ENCODE data around the gene ZKSCAN2. TPM values are rescaled to one million over a fixed set of nuclear protein-coding genes. Genes with fewer than 3 reads are reported as not detected.
A peak's percentile ranks its signal among the peaks of the same experiment; 100 is the strongest.

ZKSCAN2 gene
- total RNA-seq, 2 experiments from 2014 or later = 3.2 to 3.9 TPM

- no peaks in the 10 kb centered on the region for H3K4me1 Mint-ChIP-seq
- H3K27me3 Mint-ChIP-seq = no peaks in the 10 kb centered on the region
- H3K9me3 Mint-ChIP-seq (ENCODE audit: low read depth) = no peaks in the 10 kb centered on the region
- H3K27ac Mint-ChIP-seq = no peak overlapping the region
- DNase-seq (no peak), ATAC-seq (no peak)
- H3K36me3 Mint-ChIP-seq = no peaks in the 10 kb centered on the region
- H3K4me3 Mint-ChIP-seq = no peak overlapping the region
- CTCF ChIA-PET = interaction anchor here (1.5 kb wide), 1 partner anchor 166 kb away, joined by 3 read pairs; no protein-coding TSS in a partner anchor
Observed at GRCh38 chr16:25217112-25217511, 40.5 kb downstream of the ZKSCAN2 start.

- Mint-ChIP-seq H3K4me1 (peaks cover 3% of the 10 kb centered on the region), H3K4me3 (no peak overlapping the region), H3K9me3 (ENCODE audit: low read depth) (no peaks in the 10 kb centered on the region), H3K27me3 (no peaks in the 10 kb centered on the region), H3K36me3 (no peaks in the 10 kb centered on the region), H3K27ac (no peak overlapping the region)
- DNase-seq (no peak), ATAC-seq (no peak)
- CTCF ChIA-PET = interaction anchor here (1.1 to 1.8 kb wide), 2 partner anchors 9 to 11 kb away, joined by 3 to 10 read pairs; no protein-coding TSS in a partner anchor
Observed at GRCh38 chr16:25213709-25214397, 43.8 kb downstream of the ZKSCAN2 start.

DNA sequence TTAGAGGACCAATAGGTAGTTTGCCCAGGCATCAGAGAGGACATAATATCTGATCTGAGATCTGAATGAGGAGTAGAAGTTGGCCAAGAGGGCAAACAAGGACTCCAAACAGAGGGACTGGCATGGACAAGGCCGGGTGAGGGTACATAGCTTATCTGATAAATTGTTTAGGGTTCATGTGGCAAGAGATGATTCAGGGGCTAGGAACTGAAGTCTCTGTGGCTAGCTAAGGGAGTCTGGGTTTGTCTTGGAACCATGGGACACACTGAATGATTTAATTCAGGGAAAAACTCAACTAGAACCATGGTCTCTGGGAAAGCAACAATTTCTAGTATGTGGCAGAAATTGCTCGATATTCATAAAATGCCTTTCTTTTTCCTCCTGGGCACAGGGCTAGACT lies 45.0 kb downstream of the ZKSCAN2 start:
- Mint-ChIP-seq H3K4me1 (peaks cover 3% of the 10 kb centered on the region), H3K4me3 (no peak overlapping the region), H3K27me3 (no peaks in the 10 kb centered on the region), H3K27ac (no peak overlapping the region), H3K36me3 (no peaks in the 10 kb centered on the region), H3K9me3 (ENCODE audit: low read depth) (no peaks in the 10 kb centered on the region)
- DNase-seq = no peak
- ATAC-seq = no peak
- CTCF ChIA-PET = no interaction called here

GRCh38 chr16:25210758-25211157 lies 46.9 kb downstream of the ZKSCAN2 start:
- Mint-ChIP-seq H3K4me3 (no peak overlapping the region), H3K36me3 (no peaks in the 10 kb centered on the region), H3K4me1 (peaks cover 3% of the 10 kb centered on the region), H3K27me3 (no peaks in the 10 kb centered on the region), H3K27ac (no peak overlapping the region), H3K9me3 (ENCODE audit: low read depth) (no peaks in the 10 kb centered on the region)
- CTCF ChIA-PET = interaction anchor here (1.0 to 1.1 kb wide), 3 partner anchors 15 to 84 kb away, joined by 3 to 5 read pairs (median 4); no protein-coding TSS in a partner anchor
- ATAC-seq = peak; percentile 27
- DNase-seq = peak; percentile 41

- Mint-ChIP-seq H3K27me3 (no peaks in the 10 kb centered on the region), H3K4me1 (no peaks in the 10 kb centered on the region), H3K4me3 (no peak overlapping the region), H3K27ac (no peak overlapping the region), H3K36me3 (no peaks in the 10 kb centered on the region), H3K9me3 (ENCODE audit: low read depth) (no peaks in the 10 kb centered on the region)
- ATAC-seq (no peak), DNase-seq (no peak)
- CTCF ChIA-PET = no interaction called here
Observed at GRCh38 chr16:25199457-25199856, 58.2 kb downstream of the ZKSCAN2 start.

DNA sequence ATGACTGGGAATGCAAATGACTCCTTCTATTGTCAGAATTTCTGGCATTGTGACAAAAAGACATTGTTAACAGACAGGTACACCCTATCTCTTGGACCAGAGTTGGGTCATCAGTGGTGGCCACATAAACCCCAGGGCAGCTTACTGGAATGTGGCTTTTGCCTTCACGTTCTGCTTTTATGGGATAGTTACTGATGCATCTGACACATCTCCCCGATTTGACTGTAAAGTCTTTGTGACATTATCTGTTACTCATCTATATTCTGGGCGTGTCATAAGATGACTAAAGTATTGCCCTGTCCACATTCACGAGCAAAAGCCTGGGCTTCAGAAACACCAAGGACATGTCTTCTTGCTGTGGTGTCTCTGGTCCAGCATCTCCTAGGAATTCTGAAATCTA lies 59.6 kb downstream of the ZKSCAN2 start:
- no peak for ATAC-seq
- DNase-seq = no peak
- Mint-ChIP-seq H3K36me3 (no peaks in the 10 kb centered on the region), H3K27ac (no peak overlapping the region), H3K9me3 (ENCODE audit: low read depth) (no peaks in the 10 kb centered on the region), H3K27me3 (no peaks in the 10 kb centered on the region), H3K4me1 (no peaks in the 10 kb centered on the region), H3K4me3 (no peak overlapping the region)
- CTCF ChIA-PET = no interaction called here

DNA sequence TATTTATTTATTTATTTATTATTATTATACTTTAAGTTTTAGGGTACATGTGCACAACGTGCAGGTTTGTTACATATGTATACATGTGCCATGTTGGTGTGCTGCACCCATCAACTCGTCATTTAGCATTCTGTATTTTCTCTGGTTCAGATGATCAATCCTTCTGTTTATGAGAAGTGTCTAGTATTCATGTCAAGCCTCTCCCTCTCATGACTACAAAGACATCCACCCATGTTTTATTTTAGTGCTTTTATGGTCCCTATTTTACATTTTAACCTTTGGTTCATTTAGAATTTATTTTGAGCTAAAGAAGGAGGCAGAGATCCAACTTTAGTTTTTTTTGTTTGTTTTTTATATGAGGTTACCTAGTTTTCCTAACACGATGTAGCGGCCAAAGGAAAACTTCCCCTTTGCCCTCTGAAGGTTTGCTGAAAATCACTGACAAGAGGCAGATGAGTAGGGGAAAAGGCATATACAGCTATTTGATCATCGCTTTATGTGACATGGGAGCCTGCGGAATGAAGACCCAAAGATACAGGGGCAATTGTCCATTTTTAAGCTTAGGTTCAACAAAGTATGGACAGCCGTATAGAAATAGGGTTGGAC lies 63.3 kb downstream of the ZKSCAN2 start:
- Mint-ChIP-seq H3K27ac (no peak overlapping the region), H3K4me1 (no peaks in the 10 kb centered on the region), H3K4me3 (no peak overlapping the region), H3K36me3 (no peaks in the 10 kb centered on the region), H3K9me3 (ENCODE audit: low read depth) (no peaks in the 10 kb centered on the region), H3K27me3 (no peaks in the 10 kb centered on the region)
- DNase-seq = no peak
- CTCF ChIA-PET = no interaction called here
- no peak for ATAC-seq

DNA sequence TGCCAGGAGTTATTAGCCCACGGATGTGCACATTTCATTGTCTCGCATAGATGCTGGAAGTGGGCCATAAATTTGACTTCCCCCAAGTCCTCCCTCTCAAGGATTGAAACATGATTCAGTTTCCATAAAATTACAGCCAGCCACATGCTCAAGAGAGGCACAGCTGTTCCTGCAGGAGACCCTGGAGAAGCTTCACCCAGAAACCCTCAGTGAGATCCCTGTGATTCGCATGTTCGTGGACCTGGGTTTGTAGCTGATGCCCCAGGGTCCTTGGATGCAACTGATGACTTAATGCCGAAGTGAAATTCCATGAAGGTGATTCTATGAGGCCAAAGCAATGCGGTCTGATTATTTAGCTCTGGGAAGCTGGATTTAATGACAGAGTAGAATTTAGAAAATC lies 65.5 kb downstream of the ZKSCAN2 start:
- CTCF ChIA-PET = no interaction called here
- no peaks in the 10 kb centered on the region for H3K36me3 Mint-ChIP-seq
- H3K4me1 Mint-ChIP-seq = no peaks in the 10 kb centered on the region
- H3K9me3 Mint-ChIP-seq (ENCODE audit: low read depth) = no peaks in the 10 kb centered on the region
- DNase-seq = no peak
- ATAC-seq = no peak
- no peaks in the 10 kb centered on the region for H3K27me3 Mint-ChIP-seq
- no peak overlapping the region for H3K4me3 Mint-ChIP-seq
- H3K27ac Mint-ChIP-seq = no peak overlapping the region

DNA sequence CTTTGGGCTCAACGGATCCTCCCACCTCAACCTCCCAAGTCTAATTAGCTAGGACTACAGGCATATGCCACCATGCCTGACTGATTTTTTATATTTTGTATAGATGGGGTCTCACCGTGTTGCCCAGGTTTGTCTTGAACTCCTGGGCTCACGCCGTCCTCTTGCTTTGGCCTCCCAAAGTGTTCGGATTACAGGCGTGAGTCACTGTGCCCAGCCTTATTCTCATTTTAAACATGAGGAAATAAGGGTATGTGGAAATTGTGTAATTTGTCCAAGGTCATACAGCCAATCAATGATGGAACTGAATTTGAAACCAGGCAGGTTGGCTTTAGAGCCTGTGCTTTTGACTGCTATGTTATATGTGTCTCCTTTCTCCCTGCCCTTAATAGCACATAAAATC lies 68.3 kb downstream of the ZKSCAN2 start:
- H3K36me3 Mint-ChIP-seq = no peaks in the 10 kb centered on the region
- ATAC-seq (no peak), DNase-seq (no peak)
- CTCF ChIA-PET = no interaction called here
- no peak overlapping the region for H3K4me3 Mint-ChIP-seq
- no peaks in the 10 kb centered on the region for H3K4me1 Mint-ChIP-seq
- H3K27ac Mint-ChIP-seq = no peak overlapping the region
- H3K9me3 Mint-ChIP-seq (ENCODE audit: low read depth) = no peaks in the 10 kb centered on the region
- no peaks in the 10 kb centered on the region for H3K27me3 Mint-ChIP-seq

- Mint-ChIP-seq H3K4me3 (no peak overlapping the region), H3K27ac (no peak overlapping the region), H3K4me1 (no peaks in the 10 kb centered on the region), H3K9me3 (ENCODE audit: low read depth) (no peaks in the 10 kb centered on the region), H3K36me3 (no peaks in the 10 kb centered on the region), H3K27me3 (no peaks in the 10 kb centered on the region)
- no peak for ATAC-seq
- CTCF ChIA-PET = interaction anchor here (1.3 kb wide), 1 partner anchor 39 kb away, joined by 3 read pairs; no protein-coding TSS in a partner anchor
- DNase-seq = no peak
Observed at GRCh38 chr16:25187491-25187795, 70.2 kb downstream of the ZKSCAN2 start.

Other genes with a start within 250 kb of the ZKSCAN2 start
- gene ARHGAP17, start 242.5 kb downstream of the ZKSCAN2 start, total RNA-seq = 10 to 100 TPM; 69.4 to 80.8 TPM
- 10 to 100 TPM; 38.9 to 44.6 TPM for gene LCMT1, start 146.1 kb downstream of the ZKSCAN2 start, total RNA-seq
- not detected for gene AQP8, start 40.9 kb downstream of the ZKSCAN2 start, total RNA-seq